NCI-H2196 treated with DMSO at 0.1 percent for 48 hours (cell line): ENCODE data around the gene JCAD.
"Not testable (repeated sequence)": the region's sequence is repeated elsewhere in the genome, so short reads cannot be mapped to it uniquely, and the experiment has no call there.

Experiments used
- DNase-seq: peaks from one replicate; lab custom pipeline; 2025; ENCODE audit not compliant: unreplicated experiment; lab: John Stamatoyannopoulos, UW

Gene JCAD

DNA sequence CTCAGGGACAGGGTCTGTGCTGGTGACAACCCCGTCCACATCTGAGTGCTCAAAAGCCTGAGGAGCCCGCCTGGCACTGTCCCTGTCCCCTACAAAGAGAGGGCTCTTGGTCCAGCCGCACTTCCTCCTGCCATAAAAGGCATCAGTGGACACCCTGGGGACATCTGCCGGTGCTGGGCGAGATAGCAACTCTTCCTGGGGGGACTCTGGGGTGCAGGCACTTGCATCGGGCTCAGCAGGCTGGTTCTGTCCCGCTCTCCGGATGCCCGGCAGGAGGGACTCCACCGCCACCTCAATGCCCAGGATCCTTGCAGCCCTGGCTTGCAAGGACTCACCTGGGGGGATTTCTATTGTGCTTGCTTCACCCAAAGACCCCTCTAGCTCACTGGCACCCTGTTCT is 32.8 kb downstream of the JCAD start:
- DNase-seq = no peak

DNA sequence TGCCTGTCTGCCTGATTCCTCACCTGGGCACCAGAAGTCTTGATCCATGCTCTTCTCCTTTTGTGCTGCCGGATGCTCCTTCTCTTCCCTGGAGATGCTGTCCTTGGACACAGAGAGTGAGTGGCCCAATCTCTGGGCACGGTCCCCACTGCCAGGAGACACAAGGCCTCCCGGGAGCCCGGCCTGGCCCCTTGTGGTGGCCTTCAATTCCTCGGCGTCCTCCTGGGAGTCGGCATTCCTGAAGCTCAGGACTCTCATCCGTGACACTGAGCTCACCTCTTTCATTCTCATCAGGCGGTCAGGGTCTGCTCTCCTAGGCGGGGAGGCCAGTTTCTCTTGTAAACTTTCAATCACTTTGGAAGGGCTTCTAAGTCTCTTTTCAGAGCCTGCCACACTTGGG is 33.3 kb downstream of the JCAD start:
- DNase-seq = no peak

DNA sequence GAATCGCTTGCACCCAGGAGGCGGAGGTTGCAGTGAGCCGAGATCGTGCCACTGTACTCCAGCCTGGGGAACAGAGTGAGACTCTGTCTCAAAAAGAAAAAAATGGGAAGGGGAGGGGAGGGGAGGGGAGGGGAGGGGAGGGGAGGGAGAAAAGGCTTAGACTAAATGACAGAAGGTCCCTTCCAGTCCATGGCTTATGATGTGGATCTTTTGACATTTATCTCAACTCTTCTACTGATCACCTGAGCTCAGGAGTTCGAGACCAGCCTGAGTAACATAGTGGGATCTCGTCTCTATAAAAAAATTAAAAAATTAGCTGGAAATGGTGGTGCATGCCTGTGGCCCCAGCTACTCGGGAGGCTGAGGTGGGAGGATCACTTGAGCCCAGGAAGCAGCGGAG is 34.0 kb downstream of the JCAD start:
- not testable (repeated sequence) for DNase-seq

GRCh38 chr10:30022590-30022989 is 36.8 kb downstream of the JCAD start:
- no peak for DNase-seq

GRCh38 chr10:30019468-30019867 is 39.9 kb downstream of the JCAD start:
- no peak for DNase-seq

DNA sequence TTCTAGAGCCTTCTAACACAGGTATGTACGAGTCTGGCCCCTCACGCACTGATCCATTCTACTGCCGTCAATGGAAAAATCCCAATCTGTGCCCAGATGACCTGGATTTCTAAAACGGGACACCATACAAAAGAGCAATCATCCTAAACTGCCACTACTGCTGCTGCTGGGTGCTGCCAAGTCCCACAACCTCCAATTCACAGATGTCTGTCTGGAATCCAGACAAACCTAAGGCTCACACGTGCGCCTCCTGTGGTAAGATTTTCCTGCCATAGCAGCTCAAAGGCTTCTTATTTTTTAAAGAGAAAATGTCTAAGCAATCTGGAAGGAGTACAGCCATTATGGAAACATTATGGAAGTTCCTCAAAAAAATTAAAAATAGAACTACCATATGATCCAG is 40.9 kb downstream of the JCAD start:
- DNase-seq = no peak

DNA sequence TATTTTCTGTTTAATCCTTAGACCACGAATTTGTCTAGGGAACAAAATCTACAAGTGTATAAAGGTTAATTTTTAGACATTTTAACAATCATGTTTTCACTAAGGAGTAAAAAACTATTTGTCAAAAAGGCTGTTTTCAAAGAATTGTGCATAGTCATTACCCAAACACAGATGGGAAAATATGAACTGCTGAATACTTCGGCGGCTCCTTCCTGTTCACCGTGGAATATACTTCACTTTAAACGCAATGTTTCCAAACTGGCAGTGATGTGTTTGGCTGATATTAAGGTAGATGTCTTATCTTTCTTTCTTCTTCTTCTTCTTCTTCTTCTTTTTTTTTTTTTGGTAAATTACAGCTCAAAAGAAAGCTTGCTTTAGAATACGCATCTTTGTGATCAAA is 41.4 kb downstream of the JCAD start:
- no peak for DNase-seq

DNA sequence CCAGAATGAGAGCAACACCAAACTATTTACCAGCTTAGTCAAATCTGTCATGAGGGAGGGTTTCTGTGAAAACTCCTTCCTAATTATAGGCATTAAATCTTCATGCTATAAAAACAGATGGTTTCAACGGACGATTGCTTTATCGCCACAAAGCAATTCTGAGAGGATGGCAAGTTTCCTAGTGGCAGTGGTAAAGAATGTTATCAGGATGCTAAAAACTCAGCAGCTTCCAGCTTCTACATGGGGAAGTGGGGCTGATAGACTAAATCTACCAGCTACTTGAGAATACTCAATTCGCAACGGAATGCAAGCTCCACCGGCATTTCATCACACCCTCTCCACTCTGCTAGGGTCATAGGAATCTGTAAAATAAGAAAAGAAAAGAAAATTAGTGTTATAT is 41.8 kb downstream of the JCAD start:
- no peak for DNase-seq

- DNase-seq = no peak
Measured at GRCh38 chr10:30014511-30014910, 44.9 kb downstream of the JCAD start.

DNA sequence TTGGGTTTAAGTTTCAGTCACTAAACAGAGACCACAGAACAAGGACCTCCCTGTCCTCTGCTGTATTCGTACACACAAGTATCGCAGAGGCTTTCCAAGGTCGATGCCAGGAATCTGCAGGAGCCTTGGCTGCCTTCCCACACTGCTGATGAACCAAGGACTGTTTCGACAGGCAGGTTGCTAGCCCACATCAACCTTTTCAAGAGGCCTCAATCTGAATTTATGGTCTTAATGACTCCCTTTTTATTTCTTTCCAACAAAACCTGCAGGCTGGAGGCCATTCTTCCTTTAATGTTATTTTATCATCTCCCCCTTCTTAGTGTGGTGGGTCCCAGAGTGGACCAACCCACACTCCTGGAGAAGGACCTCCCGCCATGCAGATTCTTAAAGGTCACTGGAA is 45.6 kb downstream of the JCAD start:
- no peak for DNase-seq

GRCh38 chr10:30011956-30012647 is 47.3 kb downstream of the JCAD start:
- no peak for DNase-seq

DNA sequence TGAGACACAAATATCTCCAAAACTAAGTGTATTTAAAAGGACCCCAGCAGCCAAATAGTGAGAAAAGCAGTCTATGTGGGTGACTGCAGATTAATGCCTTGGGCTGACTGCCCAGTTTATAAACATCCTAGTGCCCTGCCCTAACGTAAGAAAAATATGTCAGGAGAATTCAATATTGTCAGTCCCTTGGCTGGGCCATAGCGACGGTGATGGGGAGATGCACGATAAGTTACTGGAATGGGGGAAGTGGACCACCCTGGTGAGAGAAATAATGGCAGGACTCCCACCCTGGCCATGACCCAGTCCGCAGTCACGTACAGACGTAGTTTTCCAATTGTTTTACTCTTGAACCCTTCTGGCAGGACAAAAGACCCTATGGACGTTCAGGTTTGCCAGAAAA is 48.0 kb downstream of the JCAD start:
- no peak for DNase-seq

DNA sequence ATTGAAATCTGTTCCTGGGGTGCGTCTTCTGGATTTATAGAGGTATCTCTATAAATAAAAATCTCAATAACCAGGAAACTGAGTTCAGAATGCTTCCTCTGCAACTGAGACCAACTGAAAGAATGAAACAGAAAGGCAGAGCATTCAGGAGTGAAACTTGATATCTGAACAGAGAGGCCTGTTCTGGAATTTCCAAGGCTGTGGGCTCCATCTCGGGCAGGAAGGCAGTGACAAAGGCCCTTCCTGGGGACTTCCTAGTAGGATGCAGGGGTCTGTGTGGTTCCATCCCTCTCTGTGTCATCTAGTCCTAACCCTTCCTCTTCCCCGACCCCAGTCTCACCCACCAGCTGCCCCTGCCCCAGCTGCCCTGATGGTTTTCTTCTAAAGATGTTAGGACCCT is 52.0 kb downstream of the JCAD start:
- no peak for DNase-seq

- no peak for DNase-seq
Measured at GRCh38 chr10:30006410-30006809, 53.0 kb downstream of the JCAD start.

DNA sequence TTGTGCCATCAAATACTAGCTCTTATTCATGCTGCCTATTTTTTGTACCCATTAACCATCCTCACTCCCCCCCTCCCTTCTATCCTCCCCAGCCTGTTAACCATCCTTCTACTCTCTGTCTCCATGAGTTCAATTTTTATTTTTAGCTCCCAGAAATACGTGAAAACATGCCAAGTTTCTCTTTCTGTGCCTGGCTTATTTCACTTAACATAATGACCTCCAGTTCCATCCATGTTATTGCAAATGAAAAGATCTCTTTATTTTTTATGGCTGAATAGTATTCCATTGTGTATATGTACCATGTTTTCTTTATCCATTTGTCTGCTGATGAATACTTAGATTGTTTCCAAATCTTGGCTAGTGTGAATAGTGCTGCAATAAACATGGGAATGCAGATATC is 54.3 kb downstream of the JCAD start:
- not testable (repeated sequence) for DNase-seq

DNA sequence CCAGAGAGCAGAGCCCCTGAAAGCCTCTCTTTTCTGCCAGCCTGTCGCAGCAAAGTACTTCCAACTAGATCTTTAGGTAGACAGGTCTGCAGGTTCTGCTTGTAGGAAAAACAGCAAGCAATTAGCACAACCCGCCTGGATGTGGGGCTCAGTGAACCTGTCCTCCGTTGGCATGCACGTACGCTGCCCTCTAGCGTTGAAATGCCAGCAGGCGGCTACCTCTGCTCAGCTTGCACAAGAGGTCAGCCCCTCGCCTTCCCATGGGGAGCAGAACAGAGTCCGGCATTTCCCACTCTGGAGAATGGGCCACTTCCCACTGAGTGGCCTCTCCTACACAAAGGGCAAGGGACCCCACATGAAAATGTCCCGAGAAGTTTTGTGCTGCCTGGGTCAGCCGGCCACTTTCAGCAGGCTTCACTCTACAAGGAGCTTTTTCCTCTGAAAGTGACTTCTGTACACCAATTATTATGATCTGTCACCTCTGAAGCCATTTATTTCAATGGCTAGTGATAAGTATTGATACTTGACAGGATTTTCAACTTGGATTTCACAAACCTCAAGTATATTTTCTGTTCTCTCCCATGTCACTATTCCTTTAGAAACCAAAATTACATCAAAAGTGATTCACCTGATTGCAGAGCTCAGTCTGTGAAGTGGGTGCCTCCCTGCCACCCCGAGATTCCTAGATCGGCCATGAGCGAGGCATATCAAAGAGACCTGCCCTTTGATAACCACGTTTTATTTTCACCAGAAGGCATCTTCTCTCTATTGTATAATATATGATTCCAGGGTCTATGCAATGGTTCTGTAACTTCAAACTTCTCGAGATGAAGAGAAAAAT is 56.7 kb downstream of the JCAD start:
- DNase-seq = peak; percentile 15

DNA sequence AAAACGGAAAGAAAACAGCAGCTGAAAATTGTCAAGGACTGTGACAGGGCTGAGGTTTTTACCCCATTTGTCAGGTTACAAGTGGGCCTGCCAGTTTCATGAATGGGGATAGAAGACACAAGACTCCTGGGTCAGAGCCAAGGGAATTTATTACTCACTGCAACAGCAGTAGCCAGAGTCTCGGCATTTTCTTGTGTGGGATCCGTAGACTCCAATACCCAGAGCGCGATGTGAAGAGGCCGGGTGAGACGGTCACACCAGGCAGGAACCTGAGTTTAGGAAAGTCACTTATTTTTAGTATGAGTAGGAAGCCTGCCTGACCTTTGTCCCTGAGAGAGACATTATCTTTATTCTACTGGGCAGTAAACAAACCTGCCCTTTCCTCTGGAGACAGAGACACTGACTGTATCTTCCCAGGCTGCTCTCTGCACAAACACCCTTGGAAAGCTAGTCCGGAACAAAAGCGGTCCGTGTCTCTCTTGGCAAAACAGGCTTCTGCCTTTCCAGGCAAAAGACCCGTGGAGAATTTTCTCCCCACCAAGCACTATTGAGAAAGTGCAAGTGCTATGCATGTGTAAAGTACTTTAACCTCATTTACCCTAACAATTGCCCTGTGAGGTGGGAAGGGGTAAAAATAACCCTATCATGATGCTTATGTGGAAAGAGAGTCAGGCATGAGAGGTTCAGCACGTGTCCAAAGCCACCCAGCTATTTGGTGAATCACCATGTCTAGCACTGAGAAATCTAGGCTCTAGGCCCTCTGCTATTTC is 58.4 kb downstream of the JCAD start:
- DNase-seq = no peak

- DNase-seq = peak; percentile 41
Measured at GRCh38 chr10:29998142-29998808, 61.1 kb downstream of the JCAD start.

DNA sequence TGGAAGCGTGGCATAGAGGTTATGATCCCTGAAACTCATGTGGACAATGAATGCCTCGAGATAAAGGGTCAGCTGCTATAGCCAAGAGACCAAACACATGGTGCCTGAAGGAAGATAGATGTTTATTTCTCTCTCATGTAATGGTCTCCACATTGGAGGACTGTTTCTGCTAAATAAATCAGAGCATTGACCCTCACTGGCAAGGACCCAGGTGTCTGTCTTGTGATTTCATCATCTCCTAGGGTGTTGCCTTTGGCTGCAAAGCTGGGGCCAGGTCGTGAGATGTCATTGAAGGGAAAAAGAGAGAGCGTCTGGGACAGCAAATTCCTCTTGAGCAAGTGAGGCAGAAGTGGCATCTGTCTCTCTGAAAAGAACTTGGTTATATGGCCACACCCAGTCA is 64.6 kb downstream of the JCAD start:
- no peak for DNase-seq

DNA sequence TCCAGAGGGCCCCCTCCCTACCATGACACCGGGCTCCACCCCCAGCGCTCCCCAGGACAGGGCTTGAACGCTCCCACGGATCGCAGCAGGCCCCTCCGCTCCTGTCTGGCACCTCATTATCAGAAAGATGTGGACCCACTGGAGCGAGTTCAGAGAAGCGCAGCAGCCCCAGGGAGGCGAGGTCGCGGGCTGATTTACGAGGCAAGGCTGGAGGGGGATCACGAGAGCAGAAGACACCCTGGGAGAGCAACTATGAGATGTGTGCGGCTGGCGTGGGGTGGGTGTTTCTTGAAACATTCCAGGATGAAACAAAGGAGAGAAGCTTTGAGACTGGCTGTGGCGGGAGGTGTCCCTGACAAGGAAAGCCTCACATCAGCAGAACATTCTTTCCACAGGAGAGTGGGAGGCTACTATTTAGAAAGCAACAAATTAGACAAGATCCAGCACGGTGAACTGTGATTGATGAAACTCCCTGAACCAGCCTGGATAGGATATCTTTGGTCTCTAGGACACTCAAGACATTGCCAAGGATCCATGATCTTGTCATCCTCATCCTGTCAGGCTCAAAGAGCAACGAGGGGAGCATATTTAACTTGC is 66.0 kb downstream of the JCAD start:
- DNase-seq = no peak

DNA sequence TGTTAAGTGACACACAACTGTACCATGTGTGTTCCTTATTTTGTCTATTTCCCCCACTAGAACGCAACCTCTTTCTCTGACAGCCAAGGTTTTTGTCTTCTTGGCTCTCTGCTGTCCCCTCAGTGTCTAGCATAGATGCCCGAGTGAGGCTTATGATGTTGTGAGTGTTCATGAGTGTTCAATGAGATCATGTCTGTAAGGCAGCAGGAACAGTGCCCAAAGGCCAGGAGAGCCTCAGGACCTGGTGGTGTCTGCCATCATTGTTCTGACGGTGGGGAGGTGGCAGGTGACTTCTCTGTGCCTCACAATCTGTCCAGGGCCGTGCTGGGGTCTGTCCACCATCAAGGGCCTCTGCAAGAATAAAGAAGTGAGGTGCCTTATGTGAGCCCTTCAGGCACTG is 66.5 kb downstream of the JCAD start:
- DNase-seq = no peak
